ENCODE measurements around the gene LRRC28.

The LRRC28 gene

GRCh38 chr15:99307735-99308134 is 56.5 kb downstream of the LRRC28 start (continued):
- TF ChIP-seq ZNF776 (tag by site-specific recombination; IDR thresholded peaks at IDR 0.05; ENCODE audit: borderline replicate concordance) (no peak), ZNF266 (tag by site-specific recombination; IDR thresholded peaks at IDR 0.05; ENCODE audit: low read depth) (no peak), ZNF394 (tag by site-specific recombination; IDR thresholded peaks at IDR 0.05; ENCODE audit: borderline replicate concordance) (no peak), HIC1 (tag by site-specific recombination; IDR thresholded peaks at IDR 0.05) (no peak), ZNF311 (tag by site-specific recombination; IDR thresholded peaks at IDR 0.05; ENCODE audit: borderline replicate concordance) (no peak), ZNF404 (tag by site-specific recombination; IDR thresholded peaks at IDR 0.05) (no peak)

GRCh38 chr15:99310745-99311144 is 59.5 kb downstream of the LRRC28 start:
- H3K9me3 ChIP-seq (ENCODE audit: control insufficient read depth, insufficient read depth, low read depth, low read length) = no peaks in the 10 kb centered on the region
- CTCF ChIA-PET = interaction anchor here (0.6 kb wide), 1 partner anchor 59 kb away, joined by 3 read pairs; no protein-coding TSS in a partner anchor
- no peak overlapping the region for H3K4me3 ChIP-seq (ENCODE audit: low read depth, low read length)
- H3K4me1 ChIP-seq (ENCODE audit: control insufficient read depth, insufficient read depth, low read length) = peaks cover 19% of the 10 kb centered on the region
- H3K36me3 ChIP-seq (ENCODE audit: control insufficient read depth in 2 of 2, insufficient read depth in 1 of 2, low read length in 2 of 2) = no peaks in the 10 kb centered on the region; a peak in 1 of 3 replicates
- POLR2A ChIA-PET = no interaction called here
- TF ChIP-seq ZNF830 (tag by site-specific recombination; IDR thresholded peaks at IDR 0.05; ENCODE audit: low read depth) = no peak
- no peak for TF ChIP-seq ZNF16 (tag by site-specific recombination; IDR thresholded peaks at IDR 0.05; ENCODE audit: low read depth)
- no peak for TF ChIP-seq ZBTB10 (tag by site-specific recombination; IDR thresholded peaks at IDR 0.05)
- no peak for TF ChIP-seq ZIC2 (tag by site-specific recombination; IDR thresholded peaks at IDR 0.05)
- no peak for TF ChIP-seq ZNF26 (tag by site-specific recombination; IDR thresholded peaks at IDR 0.05)
- TF ChIP-seq REPIN1 (tag by site-specific recombination; IDR thresholded peaks at IDR 0.05; ENCODE audit: low read depth) = no peak
- H3K27ac ChIP-seq (ENCODE audit: extremely low read depth, low read depth, low read length) = no peak overlapping the region

- POLR2A ChIA-PET = no interaction called here
- Histone ChIP-seq H3K4me3 (ENCODE audit: low read depth, low read length) (no peak overlapping the region), H3K9me3 (ENCODE audit: control insufficient read depth, insufficient read depth, low read depth, low read length) (no peaks in the 10 kb centered on the region), H3K4me1 (ENCODE audit: control insufficient read depth, insufficient read depth, low read length) (peaks cover 8% of the 10 kb centered on the region), H3K36me3 (ENCODE audit: control insufficient read depth in 2 of 2, insufficient read depth in 1 of 2, low read length in 2 of 2) (no peaks in the 10 kb centered on the region; a peak in 1 of 3 replicates), H3K27ac (ENCODE audit: extremely low read depth, low read depth, low read length) (no peak overlapping the region)
- CTCF ChIA-PET = interaction anchor here (0.6 to 1.1 kb wide), 3 partner anchors 51 to 392 kb away, joined by 3 to 4 read pairs (median 3); no protein-coding TSS in a partner anchor
- TF ChIP-seq KLF17 (tag by site-specific recombination; IDR thresholded peaks at IDR 0.05) = no peak
- no peak for TF ChIP-seq ZXDB (tag by site-specific recombination; IDR thresholded peaks at IDR 0.05)
- TF ChIP-seq ZNF37A (tag by site-specific recombination; IDR thresholded peaks at IDR 0.05) = no peak
- TF ChIP-seq BCL11B (tag by site-specific recombination; IDR thresholded peaks at IDR 0.05; ENCODE audit: low read depth) = no peak
- no peak for TF ChIP-seq ATF2 (tag by site-specific recombination; IDR thresholded peaks at IDR 0.05; ENCODE audit: low read depth)
- no peak for TF ChIP-seq ZNF580 (tag by site-specific recombination; IDR thresholded peaks at IDR 0.05)
- TF ChIP-seq ZNF416 (tag by site-specific recombination; IDR thresholded peaks at IDR 0.05) = no peak
- no peak for TF ChIP-seq TRIM28 (IDR thresholded peaks at IDR 0.05; ENCODE audit: borderline replicate concordance, low read length)
- no peak for TF ChIP-seq ZNF704 (tag by site-specific recombination; IDR thresholded peaks at IDR 0.05)
- TF ChIP-seq RBAK (tag by site-specific recombination; IDR thresholded peaks at IDR 0.05) = no peak
Observed at GRCh38 chr15:99312228-99312627, 60.9 kb downstream of the LRRC28 start.
